ENCODE results near the gene HACD2. TPM values are rescaled to one million over a fixed set of nuclear protein-coding genes. Genes with fewer than 3 reads are reported as not detected.

The HACD2 gene
- total RNA-seq, 1 donor from 2014 or later: 34.3 TPM

- Histone ChIP-seq H3K27me3 (ENCODE audit: insufficient read depth, low read length) (peaks cover 54% of the 10 kb centered on the region), H3K4me2 (ENCODE audit: low read length) (no peak overlapping the region), H3K9me3 (ENCODE audit: insufficient read depth, low read depth, low read length) (no peaks in the 10 kb centered on the region), H3K9ac (ENCODE audit: low read length) (no peak overlapping the region), H3K4me3 (ENCODE audit: insufficient read depth, low read depth, low read length) (no peak overlapping the region), H3K27ac (ENCODE audit: low read depth, low read length) (no peak overlapping the region), H3K36me3 (ENCODE audit: insufficient read depth, low read length) (no peaks in the 10 kb centered on the region), H4K20me1 (ENCODE audit: insufficient read depth, low read length) (peaks cover 5% of the 10 kb centered on the region), H3K79me2 (ENCODE audit: insufficient read depth, low read length) (no peaks in the 10 kb centered on the region), H3K4me1 (ENCODE audit: insufficient read depth, low read length) (no peaks in the 10 kb centered on the region), H2AFZ (ENCODE audit: low read depth, low read length) (no peak overlapping the region)
- H3K36me3 Mint-ChIP-seq (ENCODE audit: low read depth, unreplicated experiment): no peaks in the 10 kb centered on the region
- no peak for TF ChIP-seq EZH2 (IDR thresholded peaks at IDR 0.05; ENCODE audit: insufficient read depth, low read length)
- TF ChIP-seq CTCF (IDR thresholded peaks at IDR 0.05; ENCODE audit: insufficient read depth, low read depth, low read length): no peak
- peak overlapping the region; percentile 36 for H3K4me3 Mint-ChIP-seq (ENCODE audit: unreplicated experiment)
- peaks cover 3% of the 10 kb centered on the region for H3K9me3 Mint-ChIP-seq (ENCODE audit: unreplicated experiment)
- no peaks in the 10 kb centered on the region for H3K4me1 Mint-ChIP-seq (ENCODE audit: low read depth, unreplicated experiment)
- H3K27me3 Mint-ChIP-seq (ENCODE audit: low read depth, unreplicated experiment): peaks cover 70% of the 10 kb centered on the region
- no peak for DNase-seq (ENCODE audit: low read depth)
- H3K27ac Mint-ChIP-seq (ENCODE audit: unreplicated experiment): no peak overlapping the region
- no peak for FAIRE-seq
Measured at GRCh38 chr3:123446210-123446609, 138.6 kb downstream of the HACD2 start.

GRCh38 chr3:123445702-123446101 lies 139.2 kb downstream of the HACD2 start:
- FAIRE-seq: no peak
- peaks cover 3% of the 10 kb centered on the region for H3K9me3 Mint-ChIP-seq (ENCODE audit: unreplicated experiment)

More at GRCh38 chr3:123445702-123446101, 139.2 kb downstream of the HACD2 start:
- Histone ChIP-seq H3K9me3 (ENCODE audit: insufficient read depth, low read depth, low read length) (no peaks in the 10 kb centered on the region), H3K4me2 (ENCODE audit: low read length) (no peak overlapping the region), H3K4me3 (ENCODE audit: insufficient read depth, low read depth, low read length) (no peak overlapping the region), H3K36me3 (ENCODE audit: insufficient read depth, low read length) (no peaks in the 10 kb centered on the region), H3K27me3 (ENCODE audit: insufficient read depth, low read length) (peaks cover 49% of the 10 kb centered on the region), H3K27ac (ENCODE audit: low read depth, low read length) (no peak overlapping the region), H3K79me2 (ENCODE audit: insufficient read depth, low read length) (no peaks in the 10 kb centered on the region), H4K20me1 (ENCODE audit: insufficient read depth, low read length) (peaks cover 5% of the 10 kb centered on the region), H3K4me1 (ENCODE audit: insufficient read depth, low read length) (no peaks in the 10 kb centered on the region), H3K9ac (ENCODE audit: low read length) (no peak overlapping the region), H2AFZ (ENCODE audit: low read depth, low read length) (no peak overlapping the region)
- no peaks in the 10 kb centered on the region for H3K4me1 Mint-ChIP-seq (ENCODE audit: low read depth, unreplicated experiment)
- H3K27me3 Mint-ChIP-seq (ENCODE audit: low read depth, unreplicated experiment): peaks cover 68% of the 10 kb centered on the region
- TF ChIP-seq CTCF (IDR thresholded peaks at IDR 0.05; ENCODE audit: insufficient read depth, low read depth, low read length) (no peak), EZH2 (IDR thresholded peaks at IDR 0.05; ENCODE audit: insufficient read depth, low read length) (no peak)
- no peak for DNase-seq (ENCODE audit: low read depth)
- H3K27ac Mint-ChIP-seq (ENCODE audit: unreplicated experiment): no peak overlapping the region
- no peak overlapping the region for H3K4me3 Mint-ChIP-seq (ENCODE audit: unreplicated experiment)
- H3K36me3 Mint-ChIP-seq (ENCODE audit: low read depth, unreplicated experiment): no peaks in the 10 kb centered on the region
